MM.1S (cell line): ENCODE data around the gene RPRD2.

Source experiments
- DNase-seq: peaks from one replicate; pipeline ENCODE4 v3.0.0-alpha.2; 2015
- H2AFZ ChIP-seq: fragments of 300-600 bp; sonication (generic); 2 replicates; pipeline ENCODE4 v1.6.0; 2016; ENCODE audit warnings: antibody characterized with exemption, low read length
- H3F3A ChIP-seq: fragments of 300-600 bp; sonication (generic); 2 replicates; pipeline ENCODE4 v1.6.1; 2016; ENCODE audit warnings: mild to moderate bottlenecking, antibody characterized with exemption, low read length, moderate library complexity, mixed read lengths; ENCODE audit not compliant: insufficient read depth
- H3K27ac ChIP-seq: fragments of 300-600 bp; sonication (generic); 2 replicates; pipeline ENCODE4 v1.5.1; 2016; ENCODE audit warnings: mild to moderate bottlenecking, low read length
- H3K27me3 ChIP-seq: fragments of 300-600 bp; sonication (generic); replicated peaks from 2 replicates; pipeline ENCODE4 v1.6.0; 2016; ENCODE audit warnings: low read length; ENCODE audit not compliant: insufficient read depth
- H3K36me3 ChIP-seq: fragments of 300-600 bp; sonication (generic); replicated peaks from 2 replicates; pipeline ENCODE4 v1.6.1; 2016; ENCODE audit warnings: mild to moderate bottlenecking, low read length, mixed read lengths; ENCODE audit not compliant: insufficient read depth
- H3K4me1 ChIP-seq: fragments of 300-600 bp; sonication (generic); 2 replicates; pipeline ENCODE4 v1.6.1; 2016; ENCODE audit warnings: low read length, mixed read lengths
- H3K4me2 ChIP-seq: fragments of 300-600 bp; sonication (generic); 2 replicates; pipeline ENCODE4 v1.6.0; 2016; ENCODE audit warnings: low read depth, low read length
- H3K4me3 ChIP-seq: fragments of 300-600 bp; sonication (generic); 2 replicates; pipeline ENCODE4 v1.5.1; 2016; ENCODE audit warnings: low read length, mixed read lengths
- H3K79me2 ChIP-seq: fragments of 300-600 bp; sonication (generic); 2 replicates; pipeline ENCODE4 v1.6.1; 2016; ENCODE audit warnings: mixed run types, low read length, mixed read lengths
- H3K9ac ChIP-seq: fragments of 300-600 bp; sonication (generic); 2 replicates; pipeline ENCODE4 v1.6.1; 2016; ENCODE audit warnings: low read length, mixed read lengths
- H3K9me2 ChIP-seq: fragments of 300-600 bp; sonication (generic); replicated peaks from 2 replicates; pipeline ENCODE4 v1.6.1; 2016; ENCODE audit warnings: mild to moderate bottlenecking, low read length, mixed read lengths; ENCODE audit not compliant: insufficient read depth
- H3K9me3 ChIP-seq: fragments of 300-600 bp; sonication (generic); replicated peaks from 2 replicates; pipeline ENCODE4 v1.6.1; 2016; ENCODE audit warnings: mild to moderate bottlenecking, low read length, mixed read lengths; ENCODE audit not compliant: insufficient read depth
- H4K20me1 ChIP-seq: fragments of 300-600 bp; sonication (generic); 2 replicates; pipeline ENCODE4 v1.6.1; 2016; ENCODE audit warnings: mild to moderate bottlenecking, low read length, moderate library complexity, mixed read lengths; ENCODE audit not compliant: insufficient read depth
- EZH2 ChIP-seq: fragments of 300-600 bp; sonication (generic); optimal IDR thresholded peaks from 2 replicates; pipeline ENCODE3; 2017; ENCODE audit warnings: low read depth, mild to moderate bottlenecking, antibody characterized with exemption, low read length, mixed read lengths
- EZH2phosphoT487 ChIP-seq: fragments of 300-600 bp; sonication (generic); IDR thresholded peaks from 2 replicates; pipeline ENCODE4 v1.6.1; 2018; ENCODE audit warnings: antibody characterized with exemption, low read length
- TF ChIP-seq, protein P1 (sequence below): fragments of 300-600 bp; sonication (generic); IDR thresholded peaks from 2 replicates; pipeline ENCODE4 v1.5.1; 2016; ENCODE audit warnings: antibody characterized with exemption, low read length, mixed read lengths

RPRD2 gene

GRCh38 chr1:150477733-150478132 is 113.8 kb downstream of the RPRD2 start:
- no peaks in the 10 kb centered on the region for H3K4me1 ChIP-seq
- DNase-seq = no peak
- no peak overlapping the region for H3K27ac ChIP-seq
- H3K36me3 ChIP-seq = no peaks in the 10 kb centered on the region
- no peaks in the 10 kb centered on the region for H3K9me2 ChIP-seq
- H3K4me2 ChIP-seq = no peak overlapping the region
- H3K79me2 ChIP-seq = no peaks in the 10 kb centered on the region
- H3K9me3 ChIP-seq = no peaks in the 10 kb centered on the region
- H3K27me3 ChIP-seq = no peaks in the 10 kb centered on the region
- H2AFZ ChIP-seq = no peak overlapping the region
- no peak overlapping the region for H3K9ac ChIP-seq
- TF ChIP-seq, protein P1, sequence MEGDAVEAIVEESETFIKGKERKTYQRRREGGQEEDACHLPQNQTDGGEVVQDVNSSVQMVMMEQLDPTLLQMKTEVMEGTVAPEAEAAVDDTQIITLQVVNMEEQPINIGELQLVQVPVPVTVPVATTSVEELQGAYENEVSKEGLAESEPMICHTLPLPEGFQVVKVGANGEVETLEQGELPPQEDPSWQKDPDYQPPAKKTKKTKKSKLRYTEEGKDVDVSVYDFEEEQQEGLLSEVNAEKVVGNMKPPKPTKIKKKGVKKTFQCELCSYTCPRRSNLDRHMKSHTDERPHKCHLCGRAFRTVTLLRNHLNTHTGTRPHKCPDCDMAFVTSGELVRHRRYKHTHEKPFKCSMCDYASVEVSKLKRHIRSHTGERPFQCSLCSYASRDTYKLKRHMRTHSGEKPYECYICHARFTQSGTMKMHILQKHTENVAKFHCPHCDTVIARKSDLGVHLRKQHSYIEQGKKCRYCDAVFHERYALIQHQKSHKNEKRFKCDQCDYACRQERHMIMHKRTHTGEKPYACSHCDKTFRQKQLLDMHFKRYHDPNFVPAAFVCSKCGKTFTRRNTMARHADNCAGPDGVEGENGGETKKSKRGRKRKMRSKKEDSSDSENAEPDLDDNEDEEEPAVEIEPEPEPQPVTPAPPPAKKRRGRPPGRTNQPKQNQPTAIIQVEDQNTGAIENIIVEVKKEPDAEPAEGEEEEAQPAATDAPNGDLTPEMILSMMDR = no peak
- TF ChIP-seq EZH2phosphoT487 = no peak
- H4K20me1 ChIP-seq = no peaks in the 10 kb centered on the region
- H3F3A ChIP-seq = no peaks in the 10 kb centered on the region
- no peak overlapping the region for H3K4me3 ChIP-seq

DNA sequence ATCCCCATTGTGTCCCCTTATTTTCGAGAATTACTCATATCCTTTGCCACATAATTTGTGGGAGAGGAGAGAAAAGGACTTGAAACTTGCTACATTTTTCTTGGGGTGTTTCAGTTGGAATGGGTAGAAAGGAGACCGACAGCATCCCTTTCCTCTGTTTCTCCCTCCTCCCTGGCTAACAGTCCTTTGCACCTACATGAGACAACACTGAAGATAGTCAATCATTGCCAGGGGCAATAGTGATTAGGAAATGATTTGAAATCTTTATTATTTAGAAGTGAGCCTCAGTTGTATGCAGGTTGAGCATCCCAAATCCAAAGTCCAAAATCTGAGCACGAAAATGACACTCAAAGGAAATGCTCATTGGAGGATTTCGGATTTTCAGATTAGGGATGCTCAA is 115.4 kb downstream of the RPRD2 start:
- H3K9me3 ChIP-seq = no peaks in the 10 kb centered on the region
- no peaks in the 10 kb centered on the region for H3K27me3 ChIP-seq
- no peaks in the 10 kb centered on the region for H4K20me1 ChIP-seq
- H3K4me2 ChIP-seq = no peak overlapping the region
- DNase-seq = no peak
- no peaks in the 10 kb centered on the region for H3K79me2 ChIP-seq
- H3K36me3 ChIP-seq = no peaks in the 10 kb centered on the region
- no peak overlapping the region for H3K9ac ChIP-seq
- no peak overlapping the region for H2AFZ ChIP-seq
- TF ChIP-seq EZH2 (no peak), EZH2phosphoT487 (no peak)
- TF ChIP-seq, protein P1 = no peak
- H3K27ac ChIP-seq = no peak overlapping the region
- H3F3A ChIP-seq = no peaks in the 10 kb centered on the region
- H3K4me3 ChIP-seq = no peak overlapping the region
- H3K4me1 ChIP-seq = no peaks in the 10 kb centered on the region
- no peaks in the 10 kb centered on the region for H3K9me2 ChIP-seq

- no peaks in the 10 kb centered on the region for H3K27me3 ChIP-seq
- no peak for DNase-seq
- no peak overlapping the region for H3K9ac ChIP-seq
- H3K4me1 ChIP-seq = no peaks in the 10 kb centered on the region
- TF ChIP-seq EZH2 (no peak), EZH2phosphoT487 (no peak)
- TF ChIP-seq, protein P1 = no peak
- H3K36me3 ChIP-seq = no peaks in the 10 kb centered on the region
- no peak overlapping the region for H3K4me3 ChIP-seq
- H3K79me2 ChIP-seq = no peaks in the 10 kb centered on the region
- no peak overlapping the region for H2AFZ ChIP-seq
- H3K4me2 ChIP-seq = no peak overlapping the region
- H3K9me2 ChIP-seq = no peaks in the 10 kb centered on the region
- no peaks in the 10 kb centered on the region for H3K9me3 ChIP-seq
- H3F3A ChIP-seq = peaks cover 5% of the 10 kb centered on the region; the same call in 1 of the 2 replicates
- no peaks in the 10 kb centered on the region for H4K20me1 ChIP-seq
- no peak overlapping the region for H3K27ac ChIP-seq
Observed at GRCh38 chr1:150479927-150480352, 116.0 kb downstream of the RPRD2 start.
